NCI-H2107 treated with DMSO at 0.1 percent for 48 hours (cell line): ENCODE data around the gene EIF3J.
"Not testable (repeated sequence)": the region's sequence is repeated elsewhere in the genome, so short reads cannot be mapped to it uniquely, and the experiment has no call there.

ENCODE experiments used
- DNase-seq: peaks from one replicate; lab custom pipeline; 2025; ENCODE audit not compliant: unreplicated experiment; lab: John Stamatoyannopoulos, UW

Gene EIF3J

DNA sequence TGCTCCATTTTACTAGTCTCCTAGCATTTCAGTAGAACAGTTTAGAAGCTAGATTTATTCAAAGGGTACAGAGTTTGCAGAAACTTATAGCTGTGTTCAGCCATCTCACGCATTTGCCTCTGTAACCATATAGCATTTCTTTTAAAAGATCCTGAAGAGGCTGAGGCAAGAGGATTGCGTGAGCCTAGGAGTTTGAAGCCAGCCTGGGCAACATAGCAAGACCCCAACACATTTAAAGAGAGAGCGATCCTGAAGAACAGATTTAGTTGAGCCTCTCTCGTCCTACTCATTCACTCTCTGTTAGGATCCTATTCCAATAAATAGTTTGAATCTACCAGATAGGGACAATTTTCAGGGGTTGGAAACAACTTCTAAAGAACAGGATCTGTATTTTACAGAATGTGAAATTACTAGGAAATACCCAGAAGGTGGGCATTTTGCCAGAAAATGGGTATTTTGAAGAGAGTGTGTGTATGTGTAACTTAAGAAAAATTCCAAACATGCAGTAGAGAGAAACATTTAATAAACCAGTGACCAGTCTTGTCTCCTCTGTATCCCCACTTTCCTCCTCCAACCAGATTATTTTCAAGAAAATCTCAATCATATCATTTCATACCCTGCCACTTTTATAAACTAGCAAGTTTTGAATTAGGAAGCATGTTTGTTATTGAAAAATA lies 4.5 kb downstream of the EIF3J start:
- no peak for DNase-seq

DNA sequence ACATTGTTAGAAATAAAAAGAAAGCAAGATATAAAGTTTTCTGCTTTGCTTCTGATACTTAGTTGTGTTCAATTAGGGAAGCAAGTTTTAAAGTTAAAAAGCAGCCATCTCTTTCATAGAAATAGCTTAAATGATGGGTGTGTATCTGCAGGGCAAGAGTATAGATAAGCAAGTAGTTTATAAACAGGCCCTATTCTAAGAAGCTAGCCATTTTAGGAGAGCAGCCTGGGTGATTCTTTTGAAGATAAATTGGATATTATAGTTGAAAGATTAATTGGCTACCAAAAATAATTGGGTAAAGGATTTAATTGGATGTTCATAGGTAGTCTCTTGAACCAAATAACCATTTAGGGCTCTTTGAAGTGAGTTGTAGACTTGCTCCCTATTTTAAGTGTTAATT lies 5.6 kb downstream of the EIF3J start:
- no peak for DNase-seq

DNA sequence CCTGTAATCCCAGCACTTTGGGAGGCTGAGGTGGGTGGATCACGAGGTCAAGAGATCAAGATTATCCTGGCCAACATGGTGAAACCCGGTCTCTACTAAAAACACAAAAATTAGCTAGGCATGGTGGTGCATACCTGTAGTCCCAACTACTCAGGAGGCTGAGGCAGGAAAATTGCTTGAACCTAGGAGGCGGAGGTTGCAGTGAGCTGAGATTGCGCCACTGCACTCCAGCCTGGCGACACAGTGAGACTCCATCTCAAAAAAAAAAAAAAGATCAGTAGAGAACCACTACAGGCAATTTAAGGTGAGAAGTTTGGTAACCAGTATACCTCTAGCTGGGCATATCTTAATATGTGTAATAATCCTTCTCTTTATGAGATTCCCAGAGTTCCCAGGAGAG lies 7.8 kb downstream of the EIF3J start:
- DNase-seq: not testable (repeated sequence)

DNA sequence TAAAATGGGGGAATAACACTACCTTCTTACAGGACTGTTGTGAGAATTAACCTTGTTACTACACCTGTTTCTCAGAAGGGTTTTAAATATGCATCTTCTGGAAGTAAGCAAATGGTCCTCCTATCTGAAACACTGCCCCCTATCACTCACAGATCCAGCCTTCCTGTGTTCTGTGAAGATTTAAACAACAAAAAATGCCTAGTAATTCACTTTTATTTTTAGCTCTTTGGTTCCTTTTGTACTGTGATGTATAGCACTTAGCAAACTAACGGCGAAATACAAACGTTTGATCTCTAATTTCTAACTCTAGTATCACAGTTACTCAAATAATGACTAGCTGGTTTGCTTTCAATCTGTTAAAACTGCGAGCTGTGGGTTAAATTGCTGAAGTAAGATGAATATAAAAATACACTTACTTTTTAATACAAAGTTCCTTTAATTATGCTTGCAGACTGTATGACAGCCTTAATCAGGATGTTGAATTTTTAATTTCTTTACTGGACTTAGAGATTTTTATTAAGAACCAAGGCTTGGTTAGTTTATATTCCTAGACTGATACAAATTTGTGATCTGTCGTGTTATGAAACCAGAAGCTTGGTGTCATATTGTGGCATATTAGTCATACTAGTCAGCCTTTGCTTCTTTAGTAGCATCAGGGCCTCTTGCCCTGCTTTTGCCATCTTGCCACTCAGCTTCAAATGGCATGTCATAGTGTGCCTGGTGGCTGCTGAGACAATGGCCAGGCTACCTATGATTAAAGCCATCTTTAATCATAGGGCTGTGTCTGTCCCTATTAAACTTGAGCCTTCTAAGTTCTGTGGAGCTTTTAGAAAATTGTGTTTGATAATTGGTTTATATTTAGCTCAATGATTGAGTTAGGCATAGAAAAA lies 9.2 kb downstream of the EIF3J start:
- no peak for DNase-seq

DNA sequence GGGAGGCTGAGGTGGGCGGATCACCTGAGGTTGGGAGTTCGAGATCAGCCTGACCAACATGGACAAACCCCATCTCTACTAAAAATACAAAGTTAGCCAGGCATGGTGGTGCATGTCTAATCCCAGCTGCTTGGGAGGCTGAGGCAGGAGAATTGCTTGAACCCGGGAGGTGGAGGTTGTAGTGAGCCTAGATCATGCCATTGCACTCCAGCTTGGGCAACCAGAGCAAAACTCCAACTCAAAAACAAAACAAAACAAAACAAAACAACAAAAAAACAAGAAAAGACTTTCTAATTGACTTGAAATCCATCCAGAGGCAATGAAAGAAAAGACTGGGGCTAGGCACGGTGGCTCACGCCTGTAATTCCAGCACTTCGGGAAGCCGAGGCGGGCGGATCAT lies 12.2 kb downstream of the EIF3J start:
- not testable (repeated sequence) for DNase-seq

DNA sequence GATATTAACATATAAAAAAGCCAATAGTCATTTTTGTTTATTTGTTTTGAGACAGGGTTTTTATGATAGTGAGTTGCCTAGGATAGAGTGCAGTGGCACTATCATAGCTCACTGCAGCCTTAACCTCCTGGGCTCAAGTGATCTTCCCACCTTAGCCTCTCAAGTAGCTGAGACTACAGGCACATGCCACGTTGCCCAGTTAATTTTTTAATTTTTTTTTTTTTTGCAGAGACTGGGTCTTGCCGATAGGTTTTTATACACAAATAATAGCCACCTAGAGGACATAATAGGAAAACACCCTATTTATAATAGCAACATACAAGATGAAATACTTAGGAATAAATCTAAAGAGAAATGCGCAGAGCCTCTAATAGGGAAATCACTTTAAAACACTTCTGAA lies 13.3 kb downstream of the EIF3J start:
- no peak for DNase-seq

DNA sequence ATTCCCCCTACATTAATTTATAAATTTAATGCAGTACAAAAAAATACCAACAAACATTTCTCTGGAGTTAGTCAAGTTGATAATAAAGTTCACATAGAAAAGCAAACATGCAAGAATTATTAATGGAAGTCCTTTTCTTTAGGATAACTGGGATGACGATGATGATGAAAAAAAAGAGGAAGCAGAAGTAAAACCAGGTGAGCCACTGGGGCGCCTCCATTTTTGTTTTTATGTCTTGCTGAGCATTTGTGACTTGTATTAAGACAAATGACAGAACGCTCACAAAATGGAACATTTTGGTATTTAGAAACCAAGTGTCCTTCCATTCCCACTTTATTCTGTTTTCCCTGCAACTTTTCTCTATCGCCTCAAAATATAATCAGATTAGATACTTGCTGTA lies 13.8 kb downstream of the EIF3J start:
- DNase-seq: no peak

DNA sequence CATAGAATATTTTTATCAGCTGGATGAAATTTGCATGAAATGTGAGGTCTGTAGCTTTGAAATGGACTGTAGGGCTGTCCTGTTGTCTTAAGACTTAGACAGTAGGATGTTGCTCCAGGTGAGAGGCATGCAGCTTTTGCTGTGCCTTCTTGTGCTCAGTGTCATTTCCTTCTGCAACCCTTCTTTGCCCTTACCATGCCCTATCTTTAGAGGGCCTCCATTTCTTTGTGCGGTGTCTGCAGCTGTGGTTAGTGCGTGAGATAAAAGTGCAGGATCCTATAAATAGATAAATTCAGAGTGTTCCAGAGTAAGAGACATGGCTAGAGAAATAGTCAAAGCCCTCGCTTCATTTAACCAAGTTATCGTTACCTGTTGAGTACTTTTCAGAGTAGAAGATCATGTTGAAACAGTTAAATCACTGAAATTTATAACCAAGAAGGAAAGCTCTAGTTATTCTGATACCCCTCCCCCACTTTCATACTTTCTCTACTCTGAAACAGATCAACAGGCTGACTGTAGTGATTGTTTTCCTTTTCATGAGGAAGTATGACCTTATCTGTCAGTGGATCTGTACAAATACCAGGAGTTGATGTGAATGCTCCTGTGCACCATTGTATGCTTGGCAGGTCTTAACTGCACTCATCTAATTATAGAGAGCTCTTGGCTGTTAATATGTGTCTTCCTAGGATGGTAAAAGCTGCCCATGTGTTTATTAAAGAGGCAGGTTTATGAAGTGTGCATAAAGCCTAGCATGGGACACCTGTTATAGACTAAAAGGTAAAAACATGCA lies 18.2 kb downstream of the EIF3J start:
- DNase-seq: no peak

DNA sequence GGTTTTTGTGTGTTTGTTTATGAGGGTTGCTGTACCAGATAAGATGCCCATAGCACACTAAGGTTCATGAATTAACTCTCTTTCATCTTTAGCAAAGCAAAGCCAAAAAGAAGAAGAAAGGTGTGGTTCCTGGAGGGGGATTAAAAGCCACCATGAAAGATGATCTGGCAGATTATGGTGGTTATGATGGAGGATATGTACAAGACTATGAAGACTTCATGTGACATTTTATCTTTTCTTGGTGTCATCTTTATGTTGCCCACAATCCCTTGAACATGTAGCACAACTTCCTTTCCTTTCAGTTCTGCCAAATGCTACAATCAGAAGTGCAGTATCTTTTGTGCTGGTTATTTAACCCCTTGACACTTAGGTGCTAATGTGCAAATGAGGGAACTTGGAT lies 24.0 kb downstream of the EIF3J start:
- not testable (repeated sequence) for DNase-seq

DNA sequence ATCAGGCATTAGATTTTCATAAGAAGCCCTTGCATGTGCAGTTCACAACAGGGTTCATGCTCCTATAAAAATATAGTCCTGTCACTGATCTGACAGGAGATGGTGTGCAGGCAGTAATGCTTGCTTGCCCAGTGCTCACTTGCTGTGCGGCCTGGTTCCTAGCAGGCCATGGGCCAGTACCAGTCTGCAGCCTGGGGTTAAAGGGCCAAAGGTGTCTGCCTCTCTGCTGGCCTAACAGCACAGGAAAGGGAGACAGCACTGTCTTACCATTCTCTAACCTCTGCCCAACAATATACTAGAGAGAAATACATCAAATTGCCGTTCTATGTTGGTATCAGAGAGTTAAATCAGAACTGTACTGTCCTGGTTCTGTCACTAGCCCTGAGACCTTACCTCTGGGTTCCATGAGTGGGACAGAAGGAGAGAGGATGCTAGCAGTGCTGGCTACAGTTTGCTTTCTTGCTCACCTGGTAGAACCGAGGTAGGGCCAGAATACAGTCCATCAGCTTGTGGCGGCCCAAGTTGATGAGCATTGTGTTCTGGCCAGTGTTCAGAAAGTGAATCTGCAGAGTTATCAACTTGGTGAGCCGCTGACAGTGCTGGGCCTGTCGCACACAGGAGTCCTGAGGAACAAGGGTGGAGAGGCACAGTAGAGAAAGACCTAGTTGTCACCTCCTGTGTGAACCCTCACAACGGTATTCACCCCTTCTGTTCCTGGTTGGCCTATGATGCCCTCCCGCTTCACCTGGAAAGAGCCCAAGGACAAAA lies 28.6 kb downstream of the EIF3J start:
- no peak for DNase-seq

DNA sequence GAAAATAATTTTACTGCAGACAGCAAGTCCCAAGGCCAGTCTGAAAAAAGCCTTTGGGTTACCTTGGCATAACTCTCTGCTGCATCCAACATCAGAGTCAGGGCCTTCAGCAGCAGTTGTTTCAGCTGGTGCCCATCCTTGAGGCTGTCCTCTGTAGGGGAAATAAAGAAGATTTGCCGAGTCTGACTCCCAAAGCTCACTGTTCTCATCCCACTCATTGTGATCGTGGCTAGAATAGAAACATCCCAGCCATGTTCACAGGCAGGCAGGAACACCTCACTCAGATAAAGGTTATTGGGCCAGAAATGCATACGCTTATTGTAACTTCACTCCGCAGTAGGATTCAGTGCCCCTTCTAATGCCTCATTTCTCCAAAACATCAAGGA lies 29.2 kb downstream of the EIF3J start:
- DNase-seq: no peak

DNA sequence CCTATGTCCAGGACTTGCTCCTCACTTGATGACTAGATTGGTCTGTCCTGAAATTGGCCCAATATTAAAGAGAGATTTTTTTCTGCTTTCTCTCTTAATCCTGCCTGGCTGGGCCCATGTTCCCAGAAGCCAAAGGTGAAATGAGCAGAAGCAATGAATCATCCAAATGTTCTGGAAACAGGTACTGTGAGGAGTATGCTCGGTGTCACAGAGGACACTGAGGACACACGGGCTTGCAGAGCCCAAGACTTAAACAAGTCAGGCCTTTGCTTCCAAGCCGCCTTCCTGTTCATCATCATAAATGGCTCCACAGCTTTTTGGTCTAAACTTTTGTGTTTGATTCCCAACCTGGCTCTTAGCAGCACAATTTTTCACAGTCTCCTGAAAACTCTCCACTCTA lies 31.4 kb downstream of the EIF3J start:
- DNase-seq: no peak

DNA sequence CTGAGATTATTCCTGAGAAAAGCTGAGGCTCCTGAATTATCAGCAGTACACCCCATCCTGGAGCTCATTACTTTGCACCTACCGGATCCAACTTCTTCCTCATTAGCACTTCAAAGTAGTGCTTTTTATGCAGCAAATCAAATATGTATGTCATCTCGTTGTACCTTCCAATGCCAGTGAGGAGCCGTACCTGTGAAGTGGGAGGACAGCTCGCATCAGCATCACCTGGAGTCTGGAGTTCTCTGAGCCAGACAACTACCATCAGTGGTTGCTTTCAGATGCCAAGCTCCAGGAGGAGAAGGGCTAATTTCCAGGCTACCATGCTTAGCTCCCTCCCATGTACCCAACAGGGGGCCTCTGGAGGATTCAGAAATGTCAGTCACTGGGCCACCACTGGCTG lies 32.4 kb downstream of the EIF3J start:
- no peak for DNase-seq

DNA sequence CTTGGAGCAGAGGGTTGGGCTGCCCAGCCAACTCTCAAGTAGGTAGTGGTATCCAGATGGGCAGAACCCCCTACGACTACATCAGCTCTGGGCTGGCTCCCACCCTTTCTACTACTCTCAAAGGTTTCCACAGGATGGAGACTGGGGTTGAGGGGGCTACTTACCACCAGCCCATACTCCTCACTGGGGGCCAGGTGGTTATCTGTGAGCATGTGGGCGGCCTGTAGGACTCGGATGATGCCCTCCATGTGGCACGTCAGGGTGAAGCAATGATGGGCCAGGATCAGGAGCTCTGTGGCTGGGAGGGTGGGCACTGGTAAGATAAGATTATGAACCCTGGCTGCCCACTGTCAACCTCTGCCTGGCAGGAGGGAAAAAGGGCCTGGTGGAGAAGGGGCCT lies 33.4 kb downstream of the EIF3J start:
- DNase-seq: no peak

DNA sequence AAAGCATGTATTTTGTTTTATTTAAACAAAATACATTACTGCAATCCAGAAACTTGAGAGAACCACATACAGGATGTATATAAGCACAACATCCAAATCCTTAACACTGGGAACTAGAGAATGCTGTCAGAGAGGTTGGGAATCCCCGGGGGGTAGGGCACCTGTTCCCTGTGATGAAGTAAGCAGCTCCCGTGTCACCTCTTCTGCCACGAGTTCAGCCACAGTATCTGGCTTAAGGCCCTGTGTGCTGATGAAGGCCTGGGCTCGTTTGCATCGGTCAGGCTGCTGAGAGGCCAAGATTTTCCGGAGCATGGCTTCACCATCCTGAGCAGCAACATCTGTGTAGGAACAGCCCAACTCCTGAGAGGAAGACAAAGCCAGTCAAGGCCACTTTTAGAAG lies 36.4 kb downstream of the EIF3J start:
- no peak for DNase-seq

DNA sequence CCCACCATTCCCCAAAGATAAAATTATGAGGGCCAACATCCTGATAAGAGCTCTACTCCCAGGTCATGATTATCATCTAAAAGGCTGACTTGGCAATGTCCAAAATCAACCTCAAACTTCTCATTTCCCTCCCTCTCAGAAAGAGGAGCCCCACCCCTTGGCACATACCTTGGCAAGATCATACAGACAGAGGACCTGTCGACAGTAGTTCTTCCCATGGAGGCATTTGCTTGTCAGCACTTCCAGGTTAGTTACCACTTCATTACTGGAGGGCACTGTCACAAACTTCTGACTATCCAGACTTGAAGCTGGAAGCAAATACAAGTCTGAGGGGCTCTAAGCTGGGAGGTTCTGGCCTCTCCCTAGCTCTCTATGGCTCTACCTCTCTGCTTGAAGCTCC lies 37.8 kb downstream of the EIF3J start:
- no peak for DNase-seq

DNA sequence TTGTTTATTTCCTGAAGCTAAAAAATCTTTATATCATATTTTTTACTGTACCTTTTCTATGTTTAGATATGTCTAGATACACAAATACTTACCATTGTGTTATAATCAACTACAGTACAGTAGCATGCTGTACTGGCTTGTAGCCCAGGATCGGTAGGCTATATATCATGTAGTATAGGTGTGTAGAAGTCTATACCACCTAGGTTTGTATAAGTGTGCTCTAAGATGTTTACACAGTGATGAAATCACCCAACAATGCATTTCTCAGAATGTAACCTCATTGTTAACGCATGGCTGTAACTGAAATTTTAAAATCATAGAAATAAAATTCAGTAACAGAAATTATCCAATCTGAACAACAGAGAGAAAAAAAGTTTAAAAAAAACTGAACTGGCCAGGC lies 43.2 kb downstream of the EIF3J start:
- no peak for DNase-seq

DNA sequence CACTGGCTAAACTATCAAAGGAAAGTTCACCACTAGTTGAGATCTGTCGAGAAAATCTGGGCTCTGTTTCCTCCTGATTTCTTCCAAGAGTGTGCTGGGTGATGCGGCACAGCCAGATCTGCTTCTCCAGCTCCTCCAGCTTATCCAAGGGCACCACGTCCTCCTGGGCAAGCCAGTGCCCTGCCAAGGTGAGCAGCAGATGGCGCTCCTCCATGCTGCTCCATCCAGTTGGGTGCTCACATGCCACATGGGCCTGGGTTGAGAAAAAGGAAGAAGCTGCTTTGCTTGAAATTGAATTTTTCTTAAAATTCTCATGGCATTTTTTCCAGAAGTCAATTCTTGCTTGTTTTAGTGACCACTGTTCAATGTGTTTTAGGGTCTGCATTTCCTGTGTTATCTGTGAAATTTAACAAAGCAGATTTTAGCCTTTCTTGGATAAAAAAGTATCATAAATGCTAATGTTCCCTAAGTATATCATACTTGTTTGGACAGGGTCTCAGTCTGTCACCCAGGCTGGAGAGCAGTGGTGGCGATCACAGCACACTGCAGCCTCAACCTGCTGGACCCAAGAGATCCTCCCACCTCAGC lies 47.3 kb downstream of the EIF3J start:
- no peak for DNase-seq

DNA sequence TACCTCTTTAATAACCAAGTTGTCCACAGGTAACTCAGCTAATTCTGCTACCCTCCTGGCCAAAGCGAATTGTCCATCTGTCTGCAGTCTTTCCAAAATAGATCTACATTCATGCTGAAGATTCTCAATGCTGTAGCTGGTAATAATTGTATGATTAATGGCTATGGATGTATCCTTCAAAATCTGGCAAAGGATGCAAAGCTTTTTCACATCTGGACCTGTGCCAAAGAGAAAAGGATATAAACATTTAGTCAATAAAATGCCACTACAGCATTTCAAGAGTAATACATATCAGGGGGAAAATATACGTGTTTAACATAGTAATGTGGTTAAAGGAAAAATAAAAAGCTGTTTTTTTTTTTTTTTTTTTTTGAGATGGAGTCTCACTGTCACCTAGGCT lies 48.7 kb downstream of the EIF3J start:
- DNase-seq: no peak

DNA sequence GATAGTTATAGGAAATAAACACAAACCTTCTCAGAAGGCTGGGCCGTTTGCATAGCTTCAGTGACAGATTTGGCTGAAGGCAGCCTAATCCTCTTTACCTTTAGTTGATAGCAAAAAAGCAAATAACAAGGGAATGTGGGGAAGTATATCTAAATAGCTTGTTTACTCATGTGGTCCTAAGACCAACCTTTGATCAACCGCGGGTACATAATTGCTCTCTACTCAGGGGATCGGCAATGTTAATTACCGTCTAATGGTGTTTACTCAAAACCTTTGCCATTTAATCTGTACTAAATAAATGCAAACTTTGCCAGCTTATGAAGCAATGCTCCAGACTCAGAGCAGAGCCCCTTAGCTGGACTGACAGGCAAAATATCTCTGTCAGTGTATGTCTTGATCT lies 51.6 kb downstream of the EIF3J start:
- DNase-seq: no peak

DNA sequence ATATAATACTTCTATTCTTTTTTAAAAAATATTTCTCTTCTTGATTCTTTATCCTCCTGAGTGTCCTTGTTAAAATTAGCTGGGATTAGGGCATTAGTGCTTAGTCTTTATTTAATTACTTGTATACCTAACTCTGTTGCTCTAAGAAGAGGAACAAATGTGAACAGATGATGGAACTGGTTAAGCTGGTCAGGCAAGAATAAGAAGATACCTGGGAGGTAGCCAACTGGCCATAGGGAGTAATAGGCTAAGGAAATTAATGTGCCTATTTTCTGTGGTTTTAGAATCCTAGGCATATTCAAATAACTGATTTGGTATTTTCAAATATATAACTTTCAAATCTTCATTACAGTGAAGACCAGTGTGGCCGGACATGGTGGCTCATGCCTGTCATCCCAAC lies 54.4 kb downstream of the EIF3J start:
- DNase-seq: no peak
